Activated CD8-positive, alpha-beta memory T cell treated with anti-CD3 and anti-CD28 coated beads, Interleukin-2, amount 50 U/mL, for 1 hour (primary cell): ENCODE data around the gene NTMT1.
A peak's percentile ranks its signal among the peaks of the same experiment; 100 is the strongest.

Experiments
- DNase-seq: peaks from one replicate; pipeline ENCODE4 v3.0.0-alpha.2; 2020; ENCODE audit errors: extremely low read depth

The NTMT1 gene

GRCh38 chr9:129637102-129637501 is 11.1 kb downstream of the NTMT1 start:
- no peak for DNase-seq

GRCh38 chr9:129637673-129638439 is 11.9 kb downstream of the NTMT1 start:
- no peak for DNase-seq

- DNase-seq, result no peak
Observed at GRCh38 chr9:129639034-129639630, 13.2 kb downstream of the NTMT1 start.

- no peak for DNase-seq
Observed at GRCh38 chr9:129639756-129640085, 13.8 kb downstream of the NTMT1 start.

GRCh38 chr9:129640086-129640870 is 14.3 kb downstream of the NTMT1 start:
- no peak for DNase-seq

- DNase-seq, result no peak
Observed at GRCh38 chr9:129640871-129641749, 15.1 kb downstream of the NTMT1 start.

GRCh38 chr9:129641750-129642585 is 16.0 kb downstream of the NTMT1 start, which contains the start of gene ASB6:
TSS of gene ASB6 (minus strand) at chr9:129642151. CDS start at chr9:129641999, 152 bp downstream.
- DNase-seq, result peak; percentile 69

GRCh38 chr9:129643706-129644105 is 17.7 kb downstream of the NTMT1 start:
- no peak for DNase-seq

GRCh38 chr9:129644365-129644764 is 18.4 kb downstream of the NTMT1 start:
- DNase-seq, result no peak

GRCh38 chr9:129644902-129645301 is 18.9 kb downstream of the NTMT1 start:
- no peak for DNase-seq

GRCh38 chr9:129646252-129646651 is 20.3 kb downstream of the NTMT1 start:
- DNase-seq, result no peak

- no peak for DNase-seq
Observed at GRCh38 chr9:129646654-129647053, 20.7 kb downstream of the NTMT1 start.

GRCh38 chr9:129647635-129648034 is 21.7 kb downstream of the NTMT1 start:
- no peak for DNase-seq

- DNase-seq, result no peak
Observed at GRCh38 chr9:129648092-129648763, 22.3 kb downstream of the NTMT1 start.

GRCh38 chr9:129648764-129649115 is 22.8 kb downstream of the NTMT1 start:
- no peak for DNase-seq

GRCh38 chr9:129649726-129650679 is 24.0 kb downstream of the NTMT1 start:
- no peak for DNase-seq

GRCh38 chr9:129650680-129651235 is 24.8 kb downstream of the NTMT1 start:
- no peak for DNase-seq

- DNase-seq, result no peak
Observed at GRCh38 chr9:129653823-129654553, 28.0 kb downstream of the NTMT1 start.
